ENCODE data around the gene RRP12.
"Not testable (repeated sequence)": the region's sequence is repeated elsewhere in the genome, so short reads cannot be mapped to it uniquely, and the experiment has no call there.

RRP12 gene, protein sequence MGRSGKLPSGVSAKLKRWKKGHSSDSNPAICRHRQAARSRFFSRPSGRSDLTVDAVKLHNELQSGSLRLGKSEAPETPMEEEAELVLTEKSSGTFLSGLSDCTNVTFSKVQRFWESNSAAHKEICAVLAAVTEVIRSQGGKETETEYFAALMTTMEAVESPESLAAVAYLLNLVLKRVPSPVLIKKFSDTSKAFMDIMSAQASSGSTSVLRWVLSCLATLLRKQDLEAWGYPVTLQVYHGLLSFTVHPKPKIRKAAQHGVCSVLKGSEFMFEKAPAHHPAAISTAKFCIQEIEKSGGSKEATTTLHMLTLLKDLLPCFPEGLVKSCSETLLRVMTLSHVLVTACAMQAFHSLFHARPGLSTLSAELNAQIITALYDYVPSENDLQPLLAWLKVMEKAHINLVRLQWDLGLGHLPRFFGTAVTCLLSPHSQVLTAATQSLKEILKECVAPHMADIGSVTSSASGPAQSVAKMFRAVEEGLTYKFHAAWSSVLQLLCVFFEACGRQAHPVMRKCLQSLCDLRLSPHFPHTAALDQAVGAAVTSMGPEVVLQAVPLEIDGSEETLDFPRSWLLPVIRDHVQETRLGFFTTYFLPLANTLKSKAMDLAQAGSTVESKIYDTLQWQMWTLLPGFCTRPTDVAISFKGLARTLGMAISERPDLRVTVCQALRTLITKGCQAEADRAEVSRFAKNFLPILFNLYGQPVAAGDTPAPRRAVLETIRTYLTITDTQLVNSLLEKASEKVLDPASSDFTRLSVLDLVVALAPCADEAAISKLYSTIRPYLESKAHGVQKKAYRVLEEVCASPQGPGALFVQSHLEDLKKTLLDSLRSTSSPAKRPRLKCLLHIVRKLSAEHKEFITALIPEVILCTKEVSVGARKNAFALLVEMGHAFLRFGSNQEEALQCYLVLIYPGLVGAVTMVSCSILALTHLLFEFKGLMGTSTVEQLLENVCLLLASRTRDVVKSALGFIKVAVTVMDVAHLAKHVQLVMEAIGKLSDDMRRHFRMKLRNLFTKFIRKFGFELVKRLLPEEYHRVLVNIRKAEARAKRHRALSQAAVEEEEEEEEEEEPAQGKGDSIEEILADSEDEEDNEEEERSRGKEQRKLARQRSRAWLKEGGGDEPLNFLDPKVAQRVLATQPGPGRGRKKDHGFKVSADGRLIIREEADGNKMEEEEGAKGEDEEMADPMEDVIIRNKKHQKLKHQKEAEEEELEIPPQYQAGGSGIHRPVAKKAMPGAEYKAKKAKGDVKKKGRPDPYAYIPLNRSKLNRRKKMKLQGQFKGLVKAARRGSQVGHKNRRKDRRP (N-terminal part only)
- 26.6 to 150 (median 55.0) reads per million in 4 experiments for total RNA-seq

DNA sequence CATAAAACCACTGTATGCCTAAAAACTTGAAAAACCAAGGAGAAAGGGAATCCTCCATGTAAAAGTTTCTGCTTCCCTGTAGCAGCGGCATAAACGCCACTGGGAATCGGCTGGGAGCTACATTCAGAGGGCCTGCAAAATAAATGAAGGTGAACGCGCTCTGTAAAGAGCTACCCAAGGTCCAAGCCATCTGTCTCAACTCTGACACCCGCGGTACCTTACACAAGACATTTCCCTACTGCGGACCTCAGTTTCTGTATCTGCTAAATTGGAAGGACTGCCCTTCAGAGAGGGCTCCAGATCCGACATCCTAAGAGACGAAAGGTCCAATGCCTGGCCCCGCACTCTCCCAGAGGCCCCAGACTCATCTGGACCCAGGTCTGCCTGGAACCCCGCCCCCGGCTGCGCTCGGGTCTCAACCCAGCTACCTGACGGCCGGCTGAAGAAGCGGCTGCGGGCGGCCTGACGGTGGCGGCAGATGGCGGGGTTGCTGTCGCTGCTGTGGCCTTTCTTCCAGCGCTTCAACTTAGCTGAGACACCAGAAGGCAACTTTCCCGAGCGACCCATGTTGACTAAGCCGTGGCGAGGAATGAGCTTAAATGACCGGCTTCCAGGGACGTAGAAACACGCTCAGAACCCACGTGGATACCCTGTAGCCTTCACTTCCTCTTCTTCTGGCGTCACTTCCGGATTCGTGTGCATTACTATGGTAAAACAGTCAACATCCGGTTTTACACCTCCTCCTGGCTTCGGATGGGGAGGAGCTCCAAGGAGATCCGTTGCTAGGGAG lies at the start of gene RRP12:
Gene RRP12 (minus strand): TSS at position 676 of the 790 bp plus-strand sequence. CDS start 109 bp downstream, at position 567.
- DNase-seq, result peak; percentile 71

DNA sequence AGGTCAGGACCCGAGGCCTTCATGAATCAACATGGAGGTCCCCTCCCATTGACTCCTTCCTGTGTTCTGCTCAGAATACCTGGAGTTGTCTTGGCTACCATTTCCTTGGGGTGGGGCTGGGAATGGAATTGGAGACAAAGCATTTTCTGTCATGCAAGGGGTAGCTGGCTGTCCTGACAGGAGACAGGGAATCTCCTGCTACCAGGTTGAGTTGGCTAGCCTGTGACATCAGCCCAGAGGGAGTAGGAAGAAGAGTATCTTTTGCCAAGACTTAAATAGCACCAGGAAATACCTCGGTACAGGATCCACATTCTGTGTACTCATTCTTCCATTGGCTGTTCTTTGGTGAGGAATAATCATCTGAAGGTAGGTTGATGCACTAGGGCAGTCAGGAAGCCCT lies 49.7 kb upstream of the RRP12 start:
- no peak for DNase-seq

DNA sequence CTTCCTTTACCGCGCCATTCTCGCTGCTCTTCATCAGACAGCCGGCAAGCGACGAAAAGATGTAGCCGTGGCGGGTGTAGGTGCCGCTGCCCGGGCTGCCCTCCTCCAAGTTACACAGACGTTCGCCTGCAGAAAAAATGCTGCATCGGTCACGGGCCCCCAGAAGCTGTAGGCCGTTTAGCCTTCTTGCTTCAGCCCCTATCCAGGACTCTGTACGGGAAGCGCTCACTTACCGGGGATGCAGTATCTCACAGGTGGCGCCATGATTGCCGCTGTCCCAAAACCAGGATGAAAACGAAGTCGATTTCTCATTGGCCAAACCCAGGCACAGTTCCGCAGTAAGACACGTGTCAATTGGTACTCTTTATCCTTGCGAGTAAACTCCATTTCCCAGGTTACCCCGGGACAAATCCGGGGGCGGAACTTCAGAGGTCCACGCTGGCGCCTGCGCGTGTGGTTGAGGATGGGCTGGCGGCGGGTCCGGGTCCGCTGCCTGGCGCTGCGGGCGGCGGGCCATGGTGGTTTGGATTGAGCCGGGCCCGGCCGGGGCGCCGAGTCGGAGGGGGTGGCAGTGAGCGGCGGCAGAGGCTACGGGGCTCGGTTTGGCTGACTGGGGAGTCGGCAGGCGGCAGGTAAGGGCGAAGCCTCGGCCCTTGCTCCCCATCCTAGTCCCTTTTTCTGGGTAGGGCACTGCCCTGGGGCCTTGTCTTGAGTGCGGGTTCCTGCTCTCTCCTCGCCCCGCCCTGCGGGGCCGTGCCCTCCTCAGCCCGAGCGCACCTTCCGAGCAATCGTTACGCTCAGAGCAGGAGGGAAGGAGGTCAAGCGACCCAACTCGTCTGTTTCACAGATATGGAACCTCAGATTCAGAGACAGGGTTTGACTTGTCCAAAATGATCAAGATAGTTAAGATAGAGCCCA lies 44.8 kb upstream of the RRP12 start, which contains the start of the genes EXOSC1 and ZDHHC16:
Gene EXOSC1 (minus strand): TSS at position 285 of the 918 bp plus-strand sequence. CDS start 21 bp downstream, at position 264.
Gene ZDHHC16 (plus strand): TSS at position 454 of the 918 bp plus-strand sequence. CDS start 5,501 bp downstream, outside the sequence.
- peak; percentile 80 for DNase-seq

DNA sequence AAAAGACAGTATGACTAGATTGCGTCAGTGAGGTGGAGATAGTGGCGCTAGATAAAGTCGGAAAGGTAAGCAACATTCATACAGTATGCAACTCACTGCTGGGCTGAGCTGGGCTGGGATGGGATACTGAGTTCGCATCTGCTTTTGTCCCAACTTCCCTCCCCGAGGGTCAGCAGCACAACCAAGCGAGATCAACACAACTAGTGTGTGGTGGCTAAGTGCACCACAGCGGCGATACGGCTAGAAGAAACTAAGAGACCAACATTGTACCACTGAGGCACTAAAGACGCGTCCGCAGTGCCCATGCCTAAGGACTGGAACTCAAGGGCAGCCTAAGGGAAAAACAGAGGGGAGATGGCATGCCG lies 44.2 kb upstream of the RRP12 start:
- no peak for DNase-seq

DNA sequence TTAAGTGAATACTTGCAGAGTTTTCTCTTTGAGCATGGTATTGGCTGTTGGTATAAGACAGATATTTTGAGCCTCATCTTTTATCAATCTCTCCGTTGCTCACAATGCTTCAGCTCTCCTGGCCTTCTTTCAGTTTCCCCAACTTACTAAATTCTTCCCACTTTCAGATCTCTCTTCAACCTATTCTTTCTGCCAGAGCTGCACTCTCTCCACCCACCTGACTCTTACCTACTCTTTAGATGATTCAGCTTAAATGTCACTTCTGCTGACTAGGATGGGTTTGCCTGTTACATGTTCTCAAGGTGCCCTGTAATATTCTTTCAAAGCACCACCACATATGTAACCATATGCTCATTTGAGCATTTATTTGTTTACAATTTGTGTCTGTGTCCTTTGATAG lies 43.1 kb upstream of the RRP12 start:
- no peak for DNase-seq

DNA sequence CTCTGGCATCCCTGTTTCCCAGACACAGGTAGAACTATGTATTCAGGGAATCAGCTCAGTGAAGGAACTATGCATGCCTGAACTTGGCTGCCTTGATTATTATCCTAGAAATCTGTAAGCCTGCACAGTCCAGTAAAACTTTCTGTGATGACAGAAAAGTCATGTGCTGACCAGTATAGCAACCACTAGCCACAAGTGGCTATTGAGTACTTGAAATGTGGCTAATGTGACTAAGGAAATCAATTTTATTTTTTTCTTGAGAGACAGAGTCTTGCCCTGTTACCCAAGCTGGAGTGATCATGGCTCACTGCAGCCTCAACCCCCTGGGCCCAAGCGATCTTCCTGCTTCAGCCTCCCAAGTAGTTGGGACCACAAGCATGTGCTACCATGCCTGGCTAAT lies 41.1 kb upstream of the RRP12 start:
- DNase-seq, result no peak

DNA sequence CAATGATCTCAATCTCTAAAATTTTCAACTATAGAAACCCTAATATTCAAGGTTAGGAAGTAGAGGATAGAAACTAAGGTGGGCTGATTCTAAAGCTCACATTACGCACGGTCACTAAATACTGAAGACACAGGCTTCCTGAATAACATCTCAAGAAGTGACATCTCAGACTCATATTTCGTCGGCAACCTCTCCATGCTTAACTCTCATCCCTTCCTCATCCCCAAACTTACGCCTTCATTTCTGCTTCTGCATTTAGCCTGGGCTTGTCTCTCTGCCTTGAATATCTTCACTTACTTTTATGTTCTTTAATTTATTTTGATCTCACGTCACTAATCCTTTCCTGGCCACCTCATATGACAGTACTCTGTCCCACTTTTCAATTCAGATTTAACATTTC lies 34.1 kb upstream of the RRP12 start:
- no peak for DNase-seq

DNA sequence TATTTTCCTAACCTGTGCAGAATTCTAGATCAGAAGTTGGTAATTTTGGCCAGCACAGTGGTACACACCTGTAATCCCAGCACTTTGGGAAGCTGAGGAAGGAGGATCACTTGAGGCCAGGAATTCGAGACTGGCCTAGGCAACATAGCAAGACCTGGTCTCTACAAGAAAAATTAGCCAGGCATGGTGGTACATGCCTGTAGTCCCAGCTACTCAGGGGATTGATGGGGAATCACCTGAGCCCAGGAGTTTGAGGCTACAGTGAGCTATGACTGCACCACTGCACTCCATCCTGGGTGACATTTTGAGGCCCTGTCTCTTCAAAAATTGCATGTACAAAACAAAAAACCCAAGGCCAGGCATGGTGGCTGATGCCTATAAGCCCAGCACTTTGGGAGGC lies 33.4 kb upstream of the RRP12 start:
- no peak for DNase-seq

DNA sequence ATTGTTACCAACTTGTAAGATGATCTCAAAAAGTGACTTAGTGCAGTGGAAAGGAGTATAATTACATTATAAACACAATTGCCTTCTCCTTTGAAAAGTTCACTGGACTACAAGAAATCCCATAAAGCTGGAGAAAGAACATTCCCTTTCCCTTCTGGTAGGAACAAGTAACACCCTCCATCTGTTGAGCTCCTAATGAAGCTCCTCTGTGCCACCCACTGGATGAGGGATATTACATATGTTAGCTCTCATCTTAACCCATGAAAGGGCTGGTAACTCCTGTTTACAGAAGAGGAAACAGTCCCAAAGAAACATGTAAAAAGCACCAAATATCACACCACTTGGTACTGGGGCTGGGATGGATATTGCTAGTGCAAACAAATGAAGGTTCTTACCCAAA lies 32.9 kb upstream of the RRP12 start:
- DNase-seq, result no peak

DNA sequence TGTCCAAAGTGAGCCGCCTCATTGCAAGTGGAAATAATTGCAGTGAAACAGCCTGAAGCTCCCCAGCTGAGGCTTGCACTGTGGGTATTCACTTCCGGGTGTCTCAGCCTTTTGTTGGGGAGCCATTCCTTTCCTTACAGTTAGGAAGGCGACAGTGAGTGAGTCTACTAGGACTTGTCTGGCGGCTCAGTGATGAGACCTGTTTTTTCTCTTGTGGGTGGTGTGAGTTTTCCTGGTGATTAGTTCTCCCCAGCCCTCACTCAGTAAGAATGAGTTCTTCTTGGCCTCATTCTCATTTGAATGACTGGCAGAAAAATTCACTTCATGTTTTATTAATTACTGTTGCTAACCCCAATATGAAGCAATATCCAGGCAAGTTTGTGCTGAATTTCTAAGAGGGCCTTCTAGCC lies 27.4 kb upstream of the RRP12 start:
- DNase-seq, result no peak

DNA sequence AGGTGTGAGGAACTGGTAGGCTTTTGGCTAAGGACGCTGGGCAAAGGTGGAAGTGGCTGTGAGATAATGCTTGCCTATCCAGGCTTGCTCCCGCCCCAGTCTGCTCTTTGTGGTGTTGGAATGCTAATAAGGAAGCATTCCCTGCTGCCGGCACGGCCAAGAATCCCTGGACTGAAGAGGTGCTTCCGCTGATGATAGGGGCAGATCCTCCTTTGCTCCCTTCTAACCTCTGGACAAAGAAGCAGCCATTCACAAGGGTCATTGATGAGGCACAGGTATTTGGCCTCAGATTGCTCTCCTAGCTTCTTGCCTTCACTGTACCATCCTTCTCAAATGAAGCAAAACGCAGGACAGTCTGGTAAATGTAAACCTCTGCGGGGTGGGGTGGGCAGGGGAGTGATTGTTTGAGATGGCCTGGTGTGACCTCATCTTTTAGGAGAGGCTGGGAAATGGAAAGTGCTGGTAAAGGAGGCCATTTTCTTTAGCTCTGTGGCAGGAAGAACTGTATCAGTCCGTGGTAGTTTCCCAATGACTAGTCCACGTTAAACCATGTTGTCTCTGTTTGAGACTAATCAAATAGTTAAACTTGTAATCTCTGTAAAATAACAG lies 26.5 kb upstream of the RRP12 start:
- DNase-seq, result no peak

DNA sequence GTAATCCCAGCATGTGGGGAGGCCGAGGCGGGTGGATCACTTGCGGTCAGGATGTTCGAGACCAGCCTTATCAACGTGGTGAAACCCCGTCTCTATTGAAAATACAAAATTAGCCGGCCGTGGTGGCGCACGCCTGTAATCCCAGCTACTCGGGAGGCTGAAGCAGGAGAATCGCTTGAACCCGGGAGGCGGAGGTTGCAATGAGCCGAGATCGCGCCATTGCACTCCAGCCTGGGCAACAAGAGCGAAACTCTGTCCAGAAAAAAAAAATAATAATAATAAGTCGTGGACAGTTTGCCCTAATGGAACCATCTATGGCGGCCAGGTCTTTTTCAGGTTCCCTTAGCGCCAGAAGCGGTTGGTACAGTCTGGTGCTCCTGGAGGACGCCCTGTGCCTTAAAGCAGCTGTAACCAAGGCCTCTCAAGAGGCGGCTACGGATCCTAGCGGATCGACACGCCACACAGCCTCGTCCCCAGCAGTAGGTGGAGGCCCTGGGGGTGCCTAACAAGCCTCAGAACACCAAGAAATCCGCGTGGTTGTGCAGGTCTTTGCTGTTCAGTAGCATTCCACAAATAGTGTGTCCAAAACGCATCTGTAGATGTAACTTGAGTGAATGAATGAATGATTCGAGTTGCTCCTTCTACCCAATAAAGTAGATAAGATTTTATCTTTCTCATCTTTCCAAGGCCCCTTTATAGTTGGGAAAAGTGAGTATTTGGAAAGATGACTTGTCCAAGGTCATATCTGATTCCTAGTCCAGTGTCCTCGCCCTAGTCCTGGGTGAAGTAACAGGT lies 25.8 kb upstream of the RRP12 start:
- no peak for DNase-seq

DNA sequence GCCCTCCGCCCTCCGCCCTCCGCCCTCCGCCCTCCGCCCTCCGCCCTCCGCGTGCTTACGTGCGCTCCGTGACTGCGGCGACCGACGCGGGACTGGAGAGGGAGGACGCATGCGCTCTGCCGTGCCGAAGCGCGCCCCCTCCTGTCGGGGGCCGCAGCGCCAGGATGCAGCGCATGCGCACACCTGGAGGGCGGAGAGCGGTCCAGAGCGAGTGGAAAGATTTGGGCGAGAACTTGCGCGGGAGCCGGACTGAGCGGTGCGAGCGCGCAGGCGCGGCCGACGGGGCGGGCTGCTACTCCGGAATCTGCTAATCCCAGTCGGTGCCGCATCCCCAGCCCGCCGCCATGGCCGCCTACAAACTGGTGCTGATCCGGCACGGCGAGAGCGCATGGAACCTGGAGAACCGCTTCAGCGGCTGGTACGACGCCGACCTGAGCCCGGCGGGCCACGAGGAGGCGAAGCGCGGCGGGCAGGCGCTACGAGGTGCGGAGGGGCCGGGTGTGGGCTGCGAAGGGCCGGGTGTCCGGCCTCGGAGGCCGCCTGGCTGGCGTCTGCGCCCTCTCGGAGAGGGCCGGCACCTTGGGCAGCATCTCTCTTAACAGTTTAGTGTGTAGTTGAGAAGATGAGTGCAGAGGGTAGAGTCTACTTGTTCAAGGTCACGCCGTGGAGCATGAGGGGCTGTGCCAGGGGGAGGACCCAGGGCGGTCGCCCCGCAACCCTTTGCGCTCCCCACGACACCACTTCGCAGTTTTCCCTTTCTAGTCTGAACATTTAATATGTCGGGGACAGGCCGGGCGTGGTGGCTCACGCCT lies 25.0 kb upstream of the RRP12 start, which contains the start of gene PGAM1:
Gene PGAM1 (plus strand): TSS at position 228 of the 812 bp plus-strand sequence. CDS start 117 bp downstream, at position 345.
- peak; percentile 91 for DNase-seq

DNA sequence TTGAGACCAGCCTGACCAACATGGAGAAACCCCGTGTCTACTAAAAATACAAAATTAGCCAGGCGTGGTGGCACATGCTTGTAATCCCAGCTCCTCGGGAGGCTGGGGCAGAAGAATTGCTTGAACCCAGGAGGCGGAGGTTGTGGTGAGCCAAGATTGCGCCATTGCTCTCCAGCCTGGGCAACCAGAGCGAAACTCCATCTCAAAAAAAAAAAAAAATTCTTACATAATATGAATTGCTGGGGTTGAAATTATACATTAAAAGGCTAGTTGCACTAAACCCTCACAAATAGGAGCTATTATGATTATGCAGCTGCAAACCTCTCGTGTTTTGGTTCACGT lies 22.6 kb upstream of the RRP12 start:
- DNase-seq, result not testable (repeated sequence)

DNA sequence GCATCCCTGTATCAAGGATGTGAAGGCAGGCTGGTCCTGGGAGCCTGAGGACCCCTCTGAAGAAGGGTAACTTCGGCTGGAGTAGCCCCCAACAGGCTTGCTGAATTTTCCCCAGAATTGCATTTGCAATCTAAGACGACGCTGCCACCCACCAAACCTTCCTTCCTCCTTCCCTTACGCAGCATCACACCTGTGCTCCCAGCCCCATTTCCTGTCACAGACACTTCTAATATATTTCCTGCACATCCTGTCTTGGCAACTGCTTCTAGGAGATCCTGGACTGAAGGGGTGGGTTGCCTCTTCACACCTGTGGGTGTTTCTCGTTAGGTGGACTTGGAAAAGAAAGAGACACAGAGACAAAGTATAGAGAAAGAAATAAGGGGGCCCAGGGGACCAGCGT lies 15.4 kb upstream of the RRP12 start:
- no peak for DNase-seq

DNA sequence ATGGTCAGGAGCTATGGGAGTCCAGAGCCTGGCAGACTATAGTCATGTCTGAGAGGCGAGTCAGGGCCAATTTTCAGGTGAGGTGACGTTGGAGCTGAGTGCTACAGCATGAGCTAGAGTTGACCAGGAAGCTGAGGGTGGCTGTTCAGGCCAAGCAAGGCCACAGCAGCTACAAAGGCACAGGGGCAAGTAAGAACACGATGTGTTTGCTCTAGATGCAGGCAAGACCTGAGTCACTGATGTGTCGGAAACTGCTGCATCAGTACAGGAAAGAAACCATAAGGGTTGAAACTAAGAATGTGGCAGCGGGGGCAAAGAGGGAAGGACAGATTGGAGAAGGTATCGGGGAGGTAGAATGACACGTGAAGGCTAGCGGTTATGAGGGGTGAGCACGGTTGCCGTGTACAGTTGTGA lies 11.8 kb upstream of the RRP12 start:
- DNase-seq, result no peak

DNA sequence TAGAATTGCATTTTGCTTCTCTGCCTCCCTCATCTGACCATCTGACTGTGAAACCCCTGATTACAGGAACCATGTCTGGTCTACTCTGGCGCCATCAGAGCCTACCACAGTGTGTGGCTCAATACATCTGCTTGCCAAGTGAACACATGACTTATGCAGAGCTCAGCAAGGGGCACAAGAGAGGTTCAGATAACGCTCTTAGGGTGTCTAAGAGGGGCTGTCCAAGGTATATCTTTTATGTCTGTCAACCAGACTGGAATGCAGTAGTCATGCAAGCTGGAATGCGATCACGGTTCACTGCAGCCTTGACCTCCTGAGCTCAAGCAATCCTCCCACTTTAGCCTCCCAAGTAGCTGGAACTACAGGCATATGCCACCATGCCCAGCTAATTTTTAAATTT lies 10.3 kb upstream of the RRP12 start:
- no peak for DNase-seq

DNA sequence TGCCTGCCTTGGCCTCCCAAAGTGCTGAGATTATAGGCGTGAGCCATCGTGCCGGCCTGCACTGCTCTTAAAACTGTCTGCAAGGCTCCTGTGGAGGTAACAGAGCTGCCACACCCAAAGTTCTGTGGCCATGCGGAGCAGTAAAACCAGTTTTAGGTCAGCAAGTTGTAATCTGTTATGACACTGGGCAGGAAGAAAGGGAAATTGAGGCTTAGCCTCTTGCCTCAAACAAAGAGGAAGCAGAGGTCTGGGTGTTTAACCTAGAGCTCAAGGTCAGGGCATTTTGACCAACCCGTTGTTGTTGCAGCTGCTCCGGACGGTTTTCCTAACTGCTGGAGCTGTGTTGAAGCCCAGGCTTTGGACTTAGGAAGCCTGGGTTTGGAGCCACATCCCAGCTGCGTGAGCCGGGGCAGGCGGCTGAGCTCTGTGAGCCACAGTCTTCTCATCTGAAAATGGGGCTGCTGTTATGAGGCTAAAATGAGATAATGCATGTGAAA lies 7.4 kb upstream of the RRP12 start:
- no peak for DNase-seq

Data from effector CD8-positive, alpha-beta T cell (primary cell).